Esophagus (tissue), 2 donors: ENCODE measurements around the gene KIFC1. TPM values are rescaled to one million over a fixed set of nuclear protein-coding genes. Genes with fewer than 3 reads are reported as not detected.
A peak's percentile ranks its signal among the peaks of the same experiment; 100 is the strongest.
"Not testable (repeated sequence)": the region's sequence is repeated elsewhere in the genome, so short reads cannot be mapped to it uniquely, and the experiment has no call there.

Experiments
- H3K27ac ChIP-seq, 2 donors: one replicate each; pipeline ENCODE4 v1.5.1; 2013; ENCODE audit warnings: low read depth in 2 of 2, mild to moderate bottlenecking in 2 of 2, inconsistent platforms in 1 of 2, low read length in 1 of 2, moderate library complexity in 1 of 2
- H3K27me3 ChIP-seq, 2 donors: one replicate each; pipeline ENCODE4 v1.6.1; 2013; ENCODE audit warnings: low read length in 2 of 2, control low read depth in 1 of 2, mild to moderate bottlenecking in 1 of 2; ENCODE audit not compliant: insufficient read depth in 2 of 2, control insufficient read depth in 1 of 2
- H3K36me3 ChIP-seq, 2 donors: one replicate each; pipeline ENCODE4 v1.6.1; 2013; ENCODE audit warnings: low read length in 1 of 2; ENCODE audit not compliant: control insufficient read depth in 2 of 2, insufficient read depth in 2 of 2
- H3K4me1 ChIP-seq, 2 donors: one replicate each; pipeline ENCODE4 v1.6.1; 2013; ENCODE audit warnings: low read length in 1 of 2; ENCODE audit not compliant: control insufficient read depth in 2 of 2, insufficient read depth in 2 of 2
- H3K4me3 ChIP-seq, 2 donors: one replicate each; pipeline ENCODE4 v1.5.1; 2013; ENCODE audit warnings: low read length in 2 of 2, mild to moderate bottlenecking in 2 of 2, low read depth in 1 of 2, moderate library complexity in 1 of 2
- H3K9me3 ChIP-seq, 2 donors: one replicate each; pipeline ENCODE4 v1.6.1; 2013; ENCODE audit warnings: mild to moderate bottlenecking in 2 of 2, low read depth in 1 of 2, low read length in 1 of 2, moderate library complexity in 1 of 2; ENCODE audit not compliant: control insufficient read depth in 2 of 2, insufficient read depth in 1 of 2
- WGBS, 2 donors: extraction: QIAGEN DNeasy Blood & Tissue Kit; methylation state at CpG; one replicate each; pipeline ENCODE4 v1.1.7; 2013; 5-methylcytosine and 5-hydroxymethylcytosine counted together
- polyA plus RNA-seq, 2 donors: library from polyadenylated mRNA; stranded (reverse); fragments of 200-250 nt; gene quantifications; one replicate each; pipeline ENCODE4 v1.2.3, GENCODE V29; 2013
- donor health status: healthy with polysubstance abuse.
- donor health status: Bipolar disorder and iron deficiency.

KIFC1 gene
- polyA plus RNA-seq, 2 donors = 12.5 to 15.0 TPM

DNA sequence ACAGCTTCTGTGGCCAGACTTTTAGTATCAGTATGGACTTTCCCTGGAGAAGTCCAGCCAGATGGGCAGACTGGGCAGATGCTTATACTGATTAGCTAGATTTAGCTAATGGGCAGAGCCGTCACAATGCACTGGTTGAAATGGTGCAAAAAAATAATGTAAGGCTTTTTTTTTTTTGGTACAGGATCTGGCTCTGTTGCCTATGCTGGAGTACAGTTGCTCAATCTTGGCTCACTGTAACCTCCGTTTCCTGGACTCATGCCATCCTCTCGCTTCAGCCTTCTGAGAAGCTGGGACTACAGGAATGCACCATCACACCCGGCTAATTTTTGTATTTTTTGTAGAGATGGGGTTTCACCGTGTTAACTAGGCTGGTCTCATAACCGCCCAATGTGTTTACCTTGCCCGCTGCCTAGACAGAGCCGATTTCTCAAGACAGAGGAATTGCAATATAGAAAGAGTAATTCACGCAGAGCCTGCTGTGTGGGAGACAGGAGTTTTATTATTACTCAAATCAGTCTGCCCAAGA, 16.4 kb upstream of the KIFC1 start:
- H3K4me1 ChIP-seq = no peaks in the 10 kb centered on the region
- WGBS, 2 donors = 14 to 20% methylated on average over 9 of the region's 9 CpGs
- H3K9me3 ChIP-seq = no peaks in the 10 kb centered on the region
- H3K4me3 ChIP-seq = no peak overlapping the region
- no peaks in the 10 kb centered on the region for H3K27me3 ChIP-seq
- no peaks in the 10 kb centered on the region for H3K36me3 ChIP-seq
- peak overlapping the region; percentile 66 to 71 for H3K27ac ChIP-seq

DNA sequence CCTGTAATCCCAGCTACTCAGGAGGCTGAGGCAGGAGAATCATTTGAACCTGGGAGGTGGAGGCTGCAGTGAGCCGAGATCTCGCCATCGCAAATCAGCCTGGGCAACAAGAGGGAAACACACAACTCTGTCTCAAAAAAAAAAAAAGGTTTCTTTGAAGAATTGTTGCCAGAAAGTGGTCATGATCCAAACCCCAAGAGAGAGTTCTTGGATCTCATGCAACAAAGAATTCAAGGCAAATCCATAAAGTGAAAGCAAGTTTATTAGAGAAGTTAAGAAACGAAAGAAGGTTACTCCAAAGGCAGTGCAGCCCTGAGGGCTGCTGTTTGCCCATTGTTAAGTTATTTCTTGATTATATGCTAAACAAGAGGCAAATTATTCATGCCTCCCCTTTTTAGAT, 14.5 kb upstream of the KIFC1 start:
- Histone ChIP-seq H3K9me3 (no peaks in the 10 kb centered on the region), H3K27ac (no peak overlapping the region), H3K36me3 (no peaks in the 10 kb centered on the region), H3K27me3 (no peaks in the 10 kb centered on the region), H3K4me1 (no peaks in the 10 kb centered on the region), H3K4me3 (no peak overlapping the region)
- WGBS, 2 donors = 81 to 83% methylated on average over 4 of the region's 4 CpGs

DNA sequence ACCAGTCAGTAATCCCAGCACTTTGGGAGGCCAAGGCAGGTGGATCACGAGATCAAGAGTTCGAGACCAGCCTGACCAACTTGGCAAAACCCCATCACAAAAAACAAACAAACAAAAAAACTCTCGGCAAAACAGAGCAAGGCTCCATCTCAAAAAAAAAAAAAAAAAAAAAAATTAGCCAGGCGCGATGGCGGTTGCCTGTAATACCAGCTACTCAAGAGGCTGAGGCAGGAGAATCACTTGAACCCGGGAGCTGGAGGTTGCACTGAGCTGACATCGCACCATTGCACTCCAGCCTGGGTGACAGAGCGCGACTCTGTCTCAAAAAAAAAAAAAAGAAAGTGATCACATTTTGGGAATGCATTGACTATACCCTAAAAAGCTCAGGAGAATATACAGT, 12.4 kb upstream of the KIFC1 start:
- not testable (repeated sequence) for H3K4me3 ChIP-seq, H3K27ac ChIP-seq, H3K9me3 ChIP-seq, H3K36me3 ChIP-seq, H3K4me1 ChIP-seq, H3K27me3 ChIP-seq
- 94% methylated on average over 10 of the region's 10 CpGs for WGBS, 2 donors

DNA sequence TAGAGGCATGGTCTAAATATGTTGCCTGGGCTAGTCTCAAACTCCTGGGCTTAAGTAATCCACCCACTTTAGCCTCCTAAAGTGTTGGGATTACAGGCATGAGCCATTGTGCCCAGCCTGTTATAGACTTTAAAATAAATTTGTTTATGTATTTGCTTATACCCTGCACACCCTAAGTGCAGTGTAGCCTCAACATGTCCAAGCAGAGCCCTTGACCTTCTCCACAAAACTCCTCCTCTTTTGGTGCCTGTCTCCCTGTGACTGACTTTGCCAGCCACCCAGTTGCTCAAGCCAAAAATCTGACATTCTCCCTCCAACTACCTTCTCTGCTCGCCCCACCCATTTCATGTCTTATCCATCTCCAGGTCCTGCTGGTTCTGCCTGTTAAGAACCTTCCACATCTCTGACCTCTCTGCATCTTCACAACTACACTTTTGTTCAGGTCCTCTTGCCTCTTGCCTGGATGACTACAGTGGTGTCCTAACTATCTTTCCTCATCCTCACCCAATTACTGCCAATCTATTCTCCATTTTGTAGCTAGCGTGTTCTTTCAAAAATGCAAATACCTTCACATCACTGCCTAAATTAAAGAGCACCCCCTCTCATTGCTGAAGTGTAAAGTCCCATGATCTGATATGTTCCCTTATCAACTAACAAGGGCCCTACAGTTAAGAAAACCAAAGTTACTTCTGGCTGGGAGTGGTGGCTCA, 11.2 kb upstream of the KIFC1 start:
- no peaks in the 10 kb centered on the region for H3K4me1 ChIP-seq
- H3K4me3 ChIP-seq = no peak overlapping the region
- no peaks in the 10 kb centered on the region for H3K27me3 ChIP-seq
- 62 to 75% methylated on average over 2 of the region's 2 CpGs for WGBS, 2 donors
- H3K9me3 ChIP-seq = no peaks in the 10 kb centered on the region
- peak overlapping the region in 1 of 2 donors; percentile 41 for H3K27ac ChIP-seq
- H3K36me3 ChIP-seq = no peaks in the 10 kb centered on the region

DNA sequence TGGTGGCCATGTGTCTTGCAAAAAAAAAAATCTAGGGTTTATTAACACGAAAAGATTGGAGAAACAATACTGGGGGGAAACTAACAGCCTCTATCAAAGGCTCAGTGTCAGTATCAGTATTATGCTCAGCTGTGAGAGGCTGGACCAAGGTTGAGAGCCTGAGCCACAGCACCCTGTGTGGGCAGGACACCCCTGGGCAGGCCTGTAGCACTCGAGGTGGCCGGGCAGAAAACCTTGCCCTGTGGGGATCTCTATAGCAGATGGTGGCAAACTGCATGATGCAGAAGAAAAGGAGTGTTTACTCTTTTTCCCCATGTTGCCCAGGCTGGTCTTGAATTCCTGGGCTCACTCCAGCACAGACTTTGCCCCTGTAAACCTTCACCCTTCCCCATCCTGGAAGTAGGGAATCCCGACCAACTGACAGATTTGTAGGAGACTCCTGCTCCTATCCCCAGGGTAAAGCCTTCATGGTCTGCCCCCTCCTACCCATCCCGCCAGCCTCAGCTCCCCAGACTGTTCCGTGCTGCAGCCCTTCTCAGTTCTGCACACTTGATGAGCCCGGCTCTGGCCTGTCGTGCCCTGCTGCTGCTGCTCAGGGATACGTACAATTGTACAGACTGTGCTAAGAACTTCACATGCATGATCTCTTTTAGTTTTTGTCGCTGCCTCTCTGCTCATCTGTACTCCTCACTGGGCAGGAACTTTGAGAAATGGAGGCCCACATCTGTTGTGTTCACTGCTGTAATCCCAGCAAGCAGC, 8.0 kb upstream of the KIFC1 start:
- no peaks in the 10 kb centered on the region for H3K4me1 ChIP-seq
- H3K27me3 ChIP-seq = no peaks in the 10 kb centered on the region
- 66 to 73% methylated on average over 10 of the region's 10 CpGs for WGBS, 2 donors
- H3K9me3 ChIP-seq = no peaks in the 10 kb centered on the region
- no peaks in the 10 kb centered on the region for H3K36me3 ChIP-seq
- no peak overlapping the region for H3K4me3 ChIP-seq
- peak overlapping the region in 1 of 2 donors; percentile 15 for H3K27ac ChIP-seq

DNA sequence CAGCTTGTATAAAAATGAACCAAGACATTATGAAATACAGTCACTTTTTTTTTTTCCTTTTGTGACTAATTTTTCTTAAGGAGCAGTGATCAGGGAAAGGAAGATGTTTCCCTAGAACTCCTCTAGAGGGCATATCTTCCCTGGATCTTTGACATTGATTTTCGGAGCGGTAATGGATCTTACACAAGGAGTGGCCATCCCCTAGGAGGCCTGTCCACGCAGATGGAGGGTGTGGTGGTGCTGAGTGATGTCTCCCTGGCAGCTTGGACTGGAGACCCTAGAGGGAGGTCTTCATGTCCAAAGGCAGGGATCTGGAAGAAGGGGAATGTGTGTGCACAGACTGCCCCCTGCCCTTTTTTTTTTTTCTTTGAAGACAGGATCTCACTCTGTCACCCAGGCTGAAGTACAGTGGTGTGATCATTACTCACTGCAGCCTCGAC, 7.0 kb upstream of the KIFC1 start:
- H3K4me3 ChIP-seq = no peak overlapping the region
- 23% methylated on average over 4 of the region's 4 CpGs for WGBS, 2 donors
- H3K36me3 ChIP-seq = no peaks in the 10 kb centered on the region
- H3K9me3 ChIP-seq = no peaks in the 10 kb centered on the region
- no peaks in the 10 kb centered on the region for H3K4me1 ChIP-seq
- no peaks in the 10 kb centered on the region for H3K27me3 ChIP-seq
- no peak overlapping the region for H3K27ac ChIP-seq

DNA sequence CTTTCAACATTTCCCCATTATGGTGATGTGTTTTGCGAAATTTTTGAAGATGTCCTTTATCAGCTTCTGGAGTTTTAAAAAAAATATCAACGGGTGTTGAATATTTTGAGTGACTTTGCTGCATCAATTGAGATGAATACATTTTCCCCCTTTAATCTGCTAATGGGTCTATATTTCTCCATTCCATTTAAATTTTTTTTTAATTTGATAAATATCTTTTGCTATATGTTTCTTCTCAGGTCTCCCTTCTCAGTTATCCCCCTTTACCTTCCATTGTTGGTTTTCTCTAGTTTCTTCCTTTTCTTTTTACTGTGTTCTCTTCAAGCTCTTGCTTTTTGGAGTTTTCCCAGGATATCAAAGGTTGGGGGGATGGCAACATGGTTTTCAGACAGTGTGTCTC, 1.4 kb upstream of the KIFC1 start:
- no peaks in the 10 kb centered on the region for H3K27me3 ChIP-seq
- 90 to 92% methylated on average over 2 of the region's 2 CpGs for WGBS, 2 donors
- no peaks in the 10 kb centered on the region for H3K4me1 ChIP-seq
- H3K4me3 ChIP-seq = no peak overlapping the region
- no peaks in the 10 kb centered on the region for H3K36me3 ChIP-seq
- no peaks in the 10 kb centered on the region for H3K9me3 ChIP-seq
- no peak overlapping the region for H3K27ac ChIP-seq

DNA sequence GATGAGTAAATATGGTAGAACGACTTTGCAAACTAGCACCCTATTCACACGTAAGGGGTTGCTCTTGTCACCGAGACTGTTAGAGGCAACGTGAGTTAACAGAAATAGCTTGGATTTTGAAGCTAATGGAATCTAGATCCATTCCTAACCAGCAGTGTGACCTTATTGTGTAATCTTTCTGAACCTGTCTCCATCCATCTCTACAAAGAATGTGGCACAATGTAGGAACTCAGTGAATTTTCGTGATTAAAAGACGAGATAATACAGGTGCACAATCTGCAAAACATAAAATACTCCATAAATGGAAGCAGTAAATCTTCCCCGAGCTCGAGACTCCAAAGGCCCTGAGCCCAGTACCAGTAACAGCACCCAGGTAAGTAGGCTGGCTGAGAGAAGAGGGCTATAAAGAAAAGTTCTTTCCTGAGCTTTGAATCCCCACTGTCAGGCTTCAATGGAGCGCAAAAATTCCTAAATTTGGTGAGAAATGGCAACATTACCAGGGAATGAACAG, 801 bp upstream of the KIFC1 start:
- Histone ChIP-seq H3K27me3 (no peaks in the 10 kb centered on the region), H3K4me1 (no peaks in the 10 kb centered on the region), H3K27ac (peak overlapping the region; percentile 96 to 97), H3K36me3 (no peaks in the 10 kb centered on the region), H3K4me3 (peak overlapping the region in 1 of 2 donors; percentile 62), H3K9me3 (no peaks in the 10 kb centered on the region)
- WGBS, 2 donors = 80 to 82% methylated on average over 9 of the region's 9 CpGs

DNA sequence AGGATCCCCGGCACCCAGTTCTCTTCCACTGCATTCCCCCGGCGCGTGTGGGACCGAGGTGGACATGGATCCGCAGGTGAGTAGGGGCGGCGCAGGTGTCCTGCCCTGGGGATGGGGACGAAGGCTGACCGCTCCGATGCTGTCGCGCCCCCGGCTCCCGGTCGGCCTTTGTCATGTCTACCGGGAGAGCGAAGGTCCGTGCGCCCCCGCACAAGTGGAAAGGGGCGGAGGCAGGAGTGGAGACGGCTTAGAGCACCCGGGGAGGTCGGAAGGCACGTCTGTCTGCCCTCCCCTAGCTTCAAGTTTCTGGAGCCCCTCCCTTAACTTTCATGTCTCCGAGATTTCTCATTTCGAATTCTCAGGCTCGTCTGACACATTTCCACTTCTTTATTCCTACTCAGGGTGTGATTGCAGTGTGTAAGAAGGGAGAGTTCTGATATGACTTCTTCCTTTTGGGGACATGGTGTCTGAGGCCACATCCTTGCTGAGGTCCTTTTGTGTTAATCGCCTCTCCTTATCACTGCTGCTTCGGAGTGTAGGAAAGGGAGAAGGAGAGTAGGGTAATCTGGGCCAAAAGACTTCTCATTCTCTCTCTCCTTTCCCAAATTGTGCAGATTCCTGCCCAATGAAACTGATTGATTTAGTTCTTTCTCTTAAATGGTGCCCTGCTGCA, 435 bp downstream of the KIFC1 start:
- Histone ChIP-seq H3K4me1 (no peaks in the 10 kb centered on the region), H3K9me3 (no peaks in the 10 kb centered on the region), H3K36me3 (no peaks in the 10 kb centered on the region), H3K27ac (peak overlapping the region; percentile 96 to 97), H3K27me3 (no peaks in the 10 kb centered on the region), H3K4me3 (peak overlapping the region; percentile 62 to 75)
- 0% methylated on average over 31 of the region's 31 CpGs for WGBS, 2 donors
